AG08396 (cell line): ENCODE results near the gene PHKB.
A peak's percentile ranks its signal among the peaks of the same experiment; 100 is the strongest.

Experiments used
- DNase-seq: peaks from one replicate; pipeline ENCODE4 v3.0.0; 2012; ENCODE audit warnings: low spot score, mixed read lengths

Gene PHKB

DNA sequence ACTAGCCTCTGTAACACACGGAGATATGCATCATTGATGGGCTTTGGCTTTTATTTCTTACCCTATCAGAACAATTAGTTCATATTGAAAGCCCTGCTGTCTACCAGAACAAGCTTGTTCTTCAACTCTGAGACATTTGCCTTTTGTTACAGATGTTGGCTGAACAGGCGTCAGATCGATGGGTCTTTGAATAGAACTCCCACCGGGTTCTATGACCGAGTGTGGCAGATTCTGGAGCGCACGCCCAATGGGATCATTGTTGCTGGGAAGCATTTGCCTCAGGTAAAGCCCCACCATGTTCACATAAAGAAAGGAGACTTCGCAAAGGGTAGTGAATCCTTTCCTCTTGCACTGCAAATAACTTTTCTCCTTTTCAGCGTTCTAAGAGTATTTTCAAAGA, 232.1 kb downstream of the PHKB start:
- no peak for DNase-seq

DNA sequence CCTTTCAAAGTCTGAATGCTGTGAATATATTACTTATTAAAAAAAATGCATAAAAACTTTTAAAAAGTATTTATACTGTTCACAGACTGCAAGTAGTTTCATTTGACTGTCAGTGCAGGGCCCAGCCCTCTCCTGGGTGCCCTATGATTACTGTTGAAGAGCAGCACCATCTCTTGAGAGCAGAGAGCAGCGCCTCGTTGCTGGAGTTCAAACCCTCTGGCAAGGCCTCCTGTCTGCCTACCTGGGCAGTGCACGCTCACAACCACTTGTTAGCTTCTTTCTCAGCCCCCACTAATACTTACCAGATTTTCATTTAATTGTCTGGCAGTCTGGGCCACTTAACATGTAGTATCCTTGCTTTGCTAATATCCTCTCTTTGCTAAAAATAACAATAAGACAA, 233.4 kb downstream of the PHKB start:
- no peak for DNase-seq

DNA sequence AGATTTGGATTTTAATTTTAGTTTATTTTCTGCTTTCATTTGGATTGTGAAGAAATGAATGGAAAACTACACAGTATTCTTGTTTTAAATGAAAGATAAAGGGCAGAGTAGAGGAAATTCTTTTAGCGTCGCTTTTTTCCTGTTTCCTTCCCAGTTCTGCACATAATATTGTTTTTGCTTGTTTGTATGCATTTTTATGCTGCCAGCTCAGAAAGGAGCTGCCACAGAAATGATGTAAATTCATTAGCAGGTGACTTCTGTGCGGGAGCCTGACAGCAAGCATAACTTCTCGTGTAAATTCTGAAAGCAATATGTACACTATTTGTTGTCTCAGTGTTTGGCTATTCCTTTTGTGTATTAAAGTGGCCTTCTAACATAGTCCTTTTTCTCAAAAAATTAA, 234.6 kb downstream of the PHKB start:
- no peak for DNase-seq

DNA sequence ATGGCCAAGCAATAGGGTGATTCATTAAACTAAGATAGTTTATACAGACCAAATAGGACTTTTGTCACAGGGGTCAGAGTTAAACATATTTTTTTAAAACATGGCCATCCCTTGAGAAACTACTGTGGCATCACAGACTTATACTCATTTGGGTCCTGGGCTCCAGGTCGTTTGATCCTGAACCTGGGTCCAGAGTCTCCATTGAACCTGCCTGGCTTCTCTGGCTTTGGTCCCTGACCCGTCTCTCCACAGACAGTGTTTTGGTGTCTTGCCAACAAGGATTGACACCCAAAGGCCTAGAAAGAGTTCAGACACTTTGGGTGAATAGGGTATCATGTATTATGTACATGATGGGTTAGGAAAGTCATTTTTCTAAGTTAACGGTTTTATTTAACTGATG, 236.7 kb downstream of the PHKB start:
- DNase-seq = no peak

DNA sequence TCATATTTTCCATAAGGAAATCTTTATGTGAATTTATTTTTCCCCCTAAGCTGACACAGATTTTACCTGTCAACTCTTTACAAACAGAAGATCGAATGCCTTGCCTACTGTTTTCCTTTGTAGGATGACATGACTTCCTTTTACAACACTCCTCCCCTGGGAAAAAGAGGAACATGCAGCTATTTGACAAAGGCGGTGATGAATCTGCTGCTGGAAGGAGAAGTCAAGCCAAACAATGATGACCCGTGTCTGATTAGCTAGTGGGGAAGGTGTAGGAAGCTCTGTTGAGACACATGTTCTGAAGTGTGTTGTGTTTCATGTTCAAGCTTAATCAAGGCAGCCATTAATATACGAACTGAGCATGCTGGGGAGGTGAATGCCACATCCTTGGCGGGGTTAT, 238.0 kb downstream of the PHKB start:
- no peak for DNase-seq

DNA sequence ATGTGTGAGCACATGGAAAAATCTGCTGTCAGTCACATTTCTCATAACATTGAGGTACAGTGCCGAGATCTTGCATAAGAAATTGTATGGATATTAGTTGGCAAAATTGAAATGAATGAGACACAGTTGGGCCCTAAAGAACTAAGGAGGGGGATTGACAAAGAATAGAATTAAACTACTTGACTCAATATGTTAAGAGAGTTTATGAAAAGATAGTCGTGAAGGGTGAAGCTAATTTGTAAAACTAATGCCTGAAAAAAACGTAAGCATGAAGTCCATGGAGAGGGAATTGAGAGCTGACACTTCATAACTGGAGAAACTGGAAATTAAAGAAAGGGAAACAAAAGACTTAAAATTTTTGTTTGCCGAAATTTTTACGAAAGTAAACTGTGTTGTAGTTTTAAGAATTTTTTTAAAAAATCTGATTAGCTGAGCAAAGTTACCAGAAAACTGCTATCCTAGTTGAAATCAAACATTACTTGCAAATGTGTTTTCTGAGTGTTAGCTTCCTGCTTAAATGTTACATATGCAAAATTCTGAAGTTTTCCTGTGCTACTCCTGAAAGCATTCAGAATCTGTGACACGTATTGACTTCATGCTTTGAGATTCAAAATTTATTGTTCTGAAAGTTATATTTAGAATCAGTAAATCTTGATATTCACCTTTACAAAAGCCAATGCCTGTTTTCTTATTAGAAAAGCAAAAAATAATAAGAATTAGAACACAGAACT, 239.9 kb downstream of the PHKB start:
- no peak for DNase-seq

DNA sequence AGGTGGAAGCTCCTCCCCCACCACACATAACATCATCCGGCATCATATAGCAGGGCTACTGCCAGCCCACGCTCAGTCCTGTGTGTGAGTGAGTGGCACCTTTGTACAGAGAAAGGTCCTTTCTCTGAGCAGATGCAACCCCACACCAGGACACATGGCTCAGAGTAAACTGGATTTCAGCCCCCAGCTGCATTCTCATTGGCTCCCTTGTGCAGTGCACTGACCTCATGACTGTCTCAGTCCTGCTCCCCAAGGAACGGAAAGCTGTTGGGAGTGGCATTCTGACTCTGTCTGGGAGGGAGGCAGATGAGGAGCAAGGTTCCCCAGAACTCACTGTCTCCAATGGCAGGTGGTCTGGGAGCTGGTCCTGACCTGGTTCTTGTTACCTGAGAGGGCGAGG, 244.1 kb downstream of the PHKB start:
- DNase-seq = no peak

DNA sequence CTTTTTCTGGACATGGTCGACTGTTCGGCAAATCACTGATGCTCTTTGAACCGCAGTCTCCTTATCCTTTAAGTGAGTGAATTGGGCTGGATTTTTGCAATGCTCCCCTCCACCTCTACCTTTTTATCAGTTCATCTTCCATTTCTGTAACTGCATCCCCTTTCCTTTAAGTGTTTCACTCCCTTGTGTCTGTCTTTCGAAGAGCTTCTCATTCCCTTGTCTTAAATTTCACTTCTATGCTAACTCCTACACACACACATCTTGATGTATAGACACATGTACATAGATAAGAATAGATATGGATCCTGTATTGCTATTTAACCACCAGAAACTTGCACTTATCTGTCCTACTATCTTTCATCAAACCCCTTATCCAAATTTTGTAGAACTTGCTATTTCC, 250.7 kb downstream of the PHKB start:
- no peak for DNase-seq

DNA sequence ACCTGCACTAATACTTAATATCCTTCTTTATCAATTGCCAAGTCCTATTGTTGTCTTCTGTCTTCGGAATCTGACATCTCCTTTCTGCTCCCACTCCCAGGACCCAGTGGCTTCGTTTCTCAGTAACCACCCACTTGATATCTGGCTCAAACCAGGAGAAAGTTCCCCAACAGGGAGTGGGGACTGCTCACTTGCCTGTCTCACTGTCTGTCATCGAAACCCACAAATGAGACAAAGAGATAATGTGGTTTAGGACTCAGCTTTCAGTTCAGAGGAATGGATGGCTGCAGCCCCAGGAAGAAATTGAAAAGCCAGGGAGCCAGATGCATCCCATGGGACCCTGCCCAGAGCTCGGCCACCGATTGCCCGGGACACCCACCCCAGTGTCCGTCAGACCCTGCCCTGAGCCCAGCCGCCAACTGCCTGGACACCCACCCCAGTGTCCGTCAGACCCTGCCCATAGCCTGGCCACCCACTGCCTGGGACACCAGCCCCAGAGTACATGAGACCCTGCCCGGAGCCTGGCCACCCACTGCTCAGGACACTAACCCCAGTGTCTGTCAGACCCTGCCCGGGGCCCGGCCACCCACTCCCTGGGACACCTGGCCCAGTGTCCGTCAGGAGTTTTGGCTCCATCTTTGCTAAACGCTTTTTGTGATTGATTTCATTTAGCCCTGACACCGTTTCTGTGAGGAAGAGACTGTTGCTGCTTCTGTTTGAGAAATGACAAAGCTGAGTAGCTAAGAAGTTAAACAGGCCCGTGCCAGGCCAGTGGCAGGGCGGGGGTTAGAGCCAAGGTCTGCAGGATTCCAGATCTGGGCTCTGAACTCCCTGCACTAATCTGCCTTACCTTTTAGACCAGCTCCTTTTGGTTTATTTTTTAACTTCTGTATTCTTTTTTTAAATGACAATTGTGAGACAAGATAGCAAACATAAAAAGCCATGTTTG, 251.4 kb downstream of the PHKB start:
- DNase-seq = no peak

DNA sequence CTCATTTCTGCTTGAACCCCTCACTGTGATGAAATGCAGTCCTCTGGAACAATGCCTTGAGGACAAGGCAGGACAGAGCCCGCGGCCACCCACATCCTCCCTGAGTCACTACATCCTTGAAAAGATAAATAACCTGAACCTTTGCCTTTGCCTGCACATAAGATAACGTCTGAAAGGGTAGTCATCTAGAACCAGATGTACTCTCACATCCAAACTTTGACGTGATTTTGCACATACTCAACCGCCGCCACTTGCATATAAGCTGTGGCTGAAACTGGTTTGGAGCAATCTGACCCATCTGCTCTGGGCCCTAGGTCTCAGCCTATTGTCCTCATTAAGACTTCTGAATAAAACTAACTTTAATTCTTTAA, 252.1 kb downstream of the PHKB start:
- DNase-seq = peak; percentile 30

DNA sequence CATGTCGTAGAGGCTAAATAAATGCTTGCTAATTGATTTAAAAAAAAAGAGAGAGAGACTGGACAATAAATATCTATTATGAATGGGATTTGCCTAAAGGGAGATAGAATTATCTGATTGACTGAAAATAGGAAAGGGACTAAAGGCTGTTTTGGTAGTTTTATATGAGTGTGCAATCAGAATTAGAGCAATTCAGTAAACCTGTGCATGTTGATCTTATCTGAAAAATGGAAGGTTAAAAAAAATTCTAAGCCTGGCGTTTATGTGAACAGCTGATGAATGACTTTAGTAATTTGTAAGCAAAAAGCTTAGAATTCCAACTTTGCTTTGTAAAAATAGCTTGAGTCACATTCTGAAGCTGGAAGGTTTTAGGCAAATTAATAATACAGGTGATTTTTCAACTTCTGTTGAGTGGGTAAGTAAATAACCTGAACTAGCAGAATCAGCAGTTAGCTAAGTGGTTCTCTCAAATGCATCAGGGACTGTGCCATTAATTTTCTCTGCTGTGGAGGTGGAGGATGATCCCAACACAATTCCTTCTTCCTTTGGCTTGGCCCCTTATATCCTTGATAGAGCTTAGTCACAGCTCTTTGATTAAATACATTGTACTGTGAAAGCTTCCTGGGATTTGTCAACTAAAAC, 254.4 kb downstream of the PHKB start:
- DNase-seq = no peak

DNA sequence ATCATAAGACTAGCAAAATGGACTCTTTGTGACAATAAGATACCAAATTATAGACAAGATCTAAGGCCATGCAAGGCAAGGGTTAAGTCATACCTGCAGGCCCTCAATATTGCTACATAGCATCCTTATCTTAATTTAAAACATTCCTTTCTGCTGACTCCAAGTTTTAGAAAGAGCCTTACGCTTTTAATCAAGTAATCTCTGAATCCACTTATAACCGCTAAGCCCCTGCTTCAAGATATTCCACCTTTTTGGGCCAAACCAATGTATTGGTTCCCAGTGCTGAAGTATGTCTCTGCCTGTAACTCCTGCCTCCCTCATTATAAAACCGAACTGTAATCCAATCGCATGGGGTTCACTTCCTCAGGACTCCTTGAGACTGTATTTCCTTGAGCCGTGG, 255.4 kb downstream of the PHKB start:
- DNase-seq = no peak

DNA sequence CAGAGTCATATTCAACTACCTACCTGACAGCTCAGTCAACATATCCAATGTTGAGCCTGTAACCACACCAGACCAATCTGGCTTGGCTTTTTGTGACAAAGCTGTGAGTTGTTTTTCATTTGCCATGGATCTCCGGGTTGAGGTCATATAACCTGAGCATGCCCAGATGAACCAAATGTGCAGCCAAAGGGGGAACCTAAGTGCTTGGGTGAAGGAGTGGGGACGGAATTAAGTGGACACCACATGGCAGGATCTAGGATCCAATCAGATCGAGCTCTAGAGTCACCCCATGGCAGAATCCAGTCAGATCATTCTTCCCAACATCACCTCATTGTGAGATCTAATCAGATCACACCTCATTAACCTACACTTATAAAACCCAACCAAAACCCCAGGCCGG, 258.6 kb downstream of the PHKB start:
- no peak for DNase-seq

DNA sequence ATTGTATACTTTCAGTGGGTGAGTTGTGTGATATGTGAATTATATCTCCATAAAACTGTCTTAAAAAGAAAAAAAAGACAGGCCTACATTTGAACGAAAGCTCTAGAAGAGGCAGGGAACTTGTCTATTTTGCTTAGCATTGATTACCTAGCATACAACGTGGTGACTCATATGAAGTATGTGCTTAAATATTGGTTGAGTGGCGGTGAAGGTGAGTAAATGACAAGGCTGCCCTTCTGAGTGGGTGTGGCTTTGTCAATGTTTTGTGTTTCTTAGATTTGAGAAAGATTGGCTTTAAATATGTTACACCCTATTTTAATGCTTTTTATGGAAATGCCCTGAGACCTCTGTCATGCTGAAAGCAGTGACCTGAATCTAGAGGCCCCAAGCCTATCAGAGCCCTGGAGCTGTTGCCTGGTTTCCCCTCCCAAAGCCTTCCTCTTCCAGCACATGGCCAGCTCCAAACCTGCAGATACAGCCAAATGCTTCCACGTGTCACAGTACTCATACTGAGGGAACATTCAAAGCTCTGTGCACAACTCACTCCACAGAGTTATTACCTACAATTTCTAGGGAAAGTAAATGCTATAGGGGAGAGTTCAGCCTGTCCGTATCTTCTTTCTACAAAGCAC, 260.0 kb downstream of the PHKB start:
- DNase-seq = no peak

DNA sequence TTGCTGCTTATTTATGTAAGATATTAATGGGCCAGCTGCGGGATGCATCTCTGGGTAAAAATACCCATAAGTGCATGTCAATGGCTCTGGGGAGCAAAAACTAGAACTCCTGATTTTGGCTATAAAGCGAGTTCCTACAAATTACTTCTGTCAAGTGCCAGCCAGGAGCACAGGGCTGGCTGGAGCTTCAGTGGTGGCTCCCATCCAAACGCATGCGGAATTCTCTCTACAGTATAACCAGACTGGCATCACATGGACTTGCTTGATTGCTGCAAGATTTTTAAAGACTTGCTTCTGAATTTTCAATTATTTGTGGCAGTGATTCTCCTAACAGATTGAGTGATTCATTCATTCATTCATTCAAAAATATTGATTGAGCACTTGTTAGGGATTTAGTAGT, 260.9 kb downstream of the PHKB start:
- DNase-seq = no peak

DNA sequence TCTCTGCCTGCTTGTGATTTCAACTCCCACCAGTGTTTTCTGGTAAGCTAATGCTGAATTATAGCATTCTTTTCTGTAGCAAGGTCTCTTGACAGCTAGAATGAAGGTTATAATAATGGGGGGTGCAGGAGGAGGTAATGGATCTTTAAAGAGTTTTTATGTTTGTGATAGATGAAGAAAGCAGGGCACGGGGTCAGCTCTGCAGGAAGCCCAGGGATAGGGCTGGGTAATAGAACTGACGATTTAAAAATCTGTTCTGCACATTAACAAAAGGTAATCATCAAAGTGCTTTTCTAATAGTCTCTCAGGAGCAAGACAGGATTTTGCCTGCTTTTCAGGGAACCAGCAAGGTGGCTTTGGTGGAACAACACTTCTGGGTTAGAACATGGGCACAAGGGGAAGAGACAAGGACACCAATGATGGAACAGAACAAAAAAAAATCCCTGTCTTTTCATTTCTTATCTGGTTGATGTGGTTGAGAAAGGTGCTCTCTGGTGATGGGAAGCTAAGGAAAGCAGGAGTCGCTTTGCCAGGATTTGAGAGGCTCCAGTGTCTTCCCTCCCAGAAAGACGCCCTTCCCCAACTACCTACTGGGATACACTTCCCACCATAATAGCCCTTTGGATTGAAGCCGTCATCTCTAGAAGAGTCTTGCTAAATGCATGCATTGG, 263.1 kb downstream of the PHKB start:
- no peak for DNase-seq

DNA sequence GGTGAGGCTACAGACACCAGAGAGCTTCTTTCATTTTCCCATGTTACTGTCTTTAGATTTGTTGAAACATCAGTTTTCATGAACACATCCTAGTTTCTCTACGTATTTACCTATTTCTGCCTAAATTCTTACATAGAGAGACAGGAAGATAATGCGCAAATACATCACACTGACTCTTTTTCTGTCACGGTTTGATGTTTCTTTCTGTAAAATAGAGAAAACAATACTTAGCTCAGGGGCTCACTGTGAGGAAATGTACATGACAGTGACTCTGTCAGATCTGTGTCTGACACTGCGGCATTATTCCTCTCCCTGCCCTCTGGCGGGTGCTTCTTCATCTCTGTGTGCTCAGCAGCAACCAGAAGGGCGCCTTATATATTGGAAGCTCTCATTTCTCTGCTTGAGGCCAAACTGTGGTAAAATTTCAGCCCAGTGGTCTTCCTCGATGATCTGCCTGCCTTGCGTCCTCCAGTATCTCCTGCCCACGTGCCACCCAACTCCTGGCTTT, 264.1 kb downstream of the PHKB start:
- DNase-seq = no peak

DNA sequence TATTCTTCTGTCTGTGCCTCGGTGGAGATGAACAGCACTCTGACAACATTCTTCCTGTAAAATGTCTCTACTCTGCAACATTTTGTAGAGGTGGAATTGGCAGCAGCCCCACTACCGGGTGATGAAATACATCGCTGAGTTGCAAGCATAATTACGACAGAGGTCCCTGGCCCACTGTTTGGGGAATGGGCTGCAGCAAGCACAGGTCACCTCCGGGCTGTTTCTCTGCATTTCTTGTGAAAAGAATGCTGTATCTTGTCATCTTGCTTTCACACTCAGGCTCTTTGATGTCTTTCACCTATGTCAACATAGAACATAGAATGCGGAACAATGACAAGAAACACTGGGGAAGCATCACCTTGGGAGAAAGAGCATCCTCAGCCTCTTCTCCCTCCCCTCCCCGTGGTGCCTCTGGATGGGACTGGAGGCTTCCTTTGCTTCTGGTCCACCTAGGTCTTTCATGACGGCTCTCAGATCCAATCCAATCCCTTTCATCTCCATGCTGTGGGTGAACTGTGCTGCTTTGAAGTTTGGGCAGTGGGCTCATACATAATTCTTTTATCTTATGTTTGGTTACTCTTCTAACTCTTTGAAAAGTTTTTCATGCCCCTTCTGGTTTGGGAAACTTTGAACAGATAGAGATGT, 265.0 kb downstream of the PHKB start:
- DNase-seq = no peak

DNA sequence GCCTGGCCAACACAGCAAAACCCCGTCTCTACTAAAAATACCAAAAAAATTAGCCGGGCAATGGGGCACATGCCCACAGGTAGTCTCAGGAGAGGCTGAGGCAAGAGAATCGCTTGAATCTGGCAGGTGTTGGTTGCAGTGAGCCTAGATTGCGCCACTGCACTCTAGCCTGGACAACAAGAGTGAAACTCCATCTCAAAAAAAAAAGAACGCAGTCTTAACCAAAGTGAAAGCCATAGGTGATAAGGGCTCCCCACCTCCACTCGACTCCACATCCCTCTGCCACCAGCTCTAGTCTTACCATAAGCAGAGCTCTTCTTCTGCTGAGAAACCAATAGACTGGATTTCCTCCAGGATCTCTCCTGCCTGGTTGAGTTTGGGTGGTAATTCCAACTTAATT, 266.0 kb downstream of the PHKB start:
- no peak for DNase-seq

DNA sequence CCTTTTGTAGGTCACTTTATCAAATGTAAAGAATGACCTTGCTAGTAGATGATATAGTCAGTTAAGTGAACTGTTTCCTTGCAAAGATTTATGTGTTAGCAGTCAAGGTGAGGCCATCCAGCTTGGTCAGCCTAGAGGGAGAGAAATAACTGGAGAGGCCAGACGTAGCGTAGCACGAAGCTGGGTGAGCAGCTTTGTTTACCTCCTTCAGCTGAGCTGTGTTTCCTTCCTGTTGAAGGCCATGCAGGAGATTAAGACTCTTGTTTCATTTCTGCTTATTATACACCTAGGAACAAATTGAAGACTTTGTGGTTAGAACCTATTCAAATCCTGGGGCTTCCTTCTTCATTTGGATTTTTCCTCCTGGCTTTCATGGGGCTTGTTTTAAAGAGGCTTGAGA, 267.1 kb downstream of the PHKB start:
- DNase-seq = no peak

DNA sequence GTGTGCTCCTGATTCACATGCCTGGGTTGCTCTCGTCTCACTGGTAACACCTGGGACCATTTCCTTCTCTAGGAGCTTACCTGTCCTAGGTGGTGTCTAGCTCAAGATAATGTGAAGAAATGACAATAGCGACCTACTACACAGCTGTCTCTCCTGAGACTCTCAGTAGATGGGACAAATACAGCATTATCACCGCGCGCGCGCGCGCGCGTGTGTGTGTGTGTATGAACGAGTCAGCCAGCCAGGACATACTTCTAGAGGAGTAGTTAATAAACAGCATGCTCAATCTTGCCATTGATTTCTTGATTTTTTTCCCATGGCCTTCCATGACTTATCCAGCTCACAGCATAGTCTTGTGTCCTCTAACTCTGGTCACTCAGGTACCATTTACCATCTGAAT, 268.6 kb downstream of the PHKB start:
- DNase-seq = no peak
